H7 (cell line): ENCODE data around the gene GTPBP10. TPM values are rescaled to one million over a fixed set of nuclear protein-coding genes. Genes with fewer than 3 reads are reported as not detected.

Source experiments
- DNase-seq: peaks from one replicate; pipeline ENCODE4 v3.0.0; 2012
- H3K27me3 ChIP-seq: 2 replicates; pipeline ENCODE4 v1.6.0; 2011; ENCODE audit warnings: mild to moderate bottlenecking, low read length; ENCODE audit not compliant: control insufficient read depth, insufficient read depth
- H3K36me3 ChIP-seq: replicated peaks from 2 replicates; pipeline ENCODE4 v1.5.1; 2011; ENCODE audit warnings: low read length; ENCODE audit not compliant: control insufficient read depth, insufficient read depth
- H3K4me3 ChIP-seq: 2 replicates; pipeline ENCODE4 v1.5.1; 2011; ENCODE audit warnings: low read depth, mild to moderate bottlenecking, control low read depth, low read length, moderate library complexity; ENCODE audit not compliant: insufficient read depth
- total RNA-seq: library from RNA; depleted of rRNA; stranded (reverse); fragments of >200 nt; shearing (Covaris generic); gene quantifications from 2 replicates; pipeline ENCODE4 v1.2.3, GENCODE V29; 2014; rRNA removed

The GTPBP10 gene
- total RNA-seq, 1 experiment from 2014 or later = 14.6 TPM

DNA sequence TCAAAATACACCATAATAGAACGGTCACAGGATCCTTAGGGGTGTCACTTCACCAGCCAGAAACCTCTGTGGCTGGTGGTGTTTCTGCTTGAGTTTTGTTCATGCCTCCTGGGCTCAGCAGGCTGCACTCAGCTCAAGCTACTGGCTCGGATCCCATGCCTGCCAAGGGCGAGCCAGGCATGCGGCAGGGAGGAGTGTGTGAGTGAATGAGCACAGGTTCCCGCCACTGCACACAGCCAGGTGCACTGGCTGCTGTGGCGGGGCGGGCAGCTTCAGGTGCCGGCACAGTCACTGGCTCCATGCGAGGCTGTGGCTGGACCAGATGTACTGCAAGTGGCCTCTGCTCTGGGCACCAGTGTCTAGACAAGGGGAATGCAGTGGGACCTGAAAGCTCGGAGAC is 86.2 kb downstream of the GTPBP10 start:
- DNase-seq = no peak
- Histone ChIP-seq H3K27me3 (no peaks in the 10 kb centered on the region), H3K36me3 (no peaks in the 10 kb centered on the region), H3K4me3 (no peak overlapping the region)

DNA sequence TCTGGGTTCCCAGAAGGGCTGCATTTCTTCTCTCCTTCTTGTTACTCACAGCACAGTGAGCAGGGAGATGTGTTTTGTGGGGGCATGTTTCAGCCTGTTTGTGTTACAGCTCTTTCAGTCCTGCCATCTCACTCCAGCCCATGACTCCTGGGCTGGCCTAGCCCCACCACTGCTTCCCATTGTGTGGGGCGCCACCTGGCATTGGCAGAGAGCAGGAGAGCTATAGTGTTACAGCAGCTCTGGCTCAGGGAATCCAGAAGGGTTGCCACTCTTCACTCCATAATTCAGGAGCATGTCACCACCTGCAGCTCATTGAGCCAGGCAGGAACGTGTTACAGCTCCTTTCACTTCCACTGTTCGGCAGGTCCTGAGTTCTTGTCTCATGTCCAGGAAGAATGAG is 86.7 kb downstream of the GTPBP10 start:
- H3K4me3 ChIP-seq = no peak overlapping the region
- no peak for DNase-seq
- H3K36me3 ChIP-seq = no peaks in the 10 kb centered on the region
- no peaks in the 10 kb centered on the region for H3K27me3 ChIP-seq

Other genes starting within 250 kb of the GTPBP10 start
- 1.9 and 3.3 TPM in 2 replicates for gene STEAP1, start 192.2 kb upstream of the GTPBP10 start, total RNA-seq
- 8.8 and 15.1 TPM in 2 replicates for gene STEAP2, start 135.0 kb upstream of the GTPBP10 start, total RNA-seq
- gene CFAP69, start 101.5 kb upstream of the GTPBP10 start, total RNA-seq = 2.0 and 2.9 TPM in 2 replicates
- not detected in 2 replicates for gene FAM237B, start 25.4 kb upstream of the GTPBP10 start, total RNA-seq
- gene CLDN12, start 56.7 kb downstream of the GTPBP10 start, total RNA-seq = 31.5 and 38.6 TPM in 2 replicates
- 0.90 TPM in 1 of 2 replicates, not detected in the other for gene PTTG1IP2, start 122.9 kb downstream of the GTPBP10 start, total RNA-seq
- 28.6 and 37.2 TPM in 2 replicates for gene CDK14, start 249.6 kb downstream of the GTPBP10 start, total RNA-seq